Muscle of leg (tissue), 11 donors: Measurements from ENCODE around the gene KLHL33. TPM values are rescaled to one million over a fixed set of nuclear protein-coding genes. Genes with fewer than 3 reads are reported as not detected.
"Not testable (repeated sequence)": the region's sequence is repeated elsewhere in the genome, so short reads cannot be mapped to it uniquely, and the experiment has no call there.

Source experiments
- DNase-seq: peaks from one replicate; pipeline ENCODE4 v3.0.0; 2013
- H3K27ac ChIP-seq: one replicate; pipeline ENCODE4 v1.5.1; 2013; ENCODE audit warnings: mild to moderate bottlenecking, low read length, control low read depth
- H3K27me3 ChIP-seq: one replicate; pipeline ENCODE4 v1.6.1; 2013; ENCODE audit warnings: low read length; ENCODE audit not compliant: control insufficient read depth, insufficient read depth
- H3K36me3 ChIP-seq: one replicate; pipeline ENCODE4 v1.6.1; 2013; ENCODE audit warnings: low read length; ENCODE audit not compliant: control insufficient read depth, insufficient read depth
- H3K4me1 ChIP-seq: one replicate; pipeline ENCODE4 v1.6.1; 2013; ENCODE audit warnings: low read length; ENCODE audit not compliant: control insufficient read depth, insufficient read depth
- H3K4me3 ChIP-seq: one replicate; pipeline ENCODE4 v1.5.1; 2013; ENCODE audit warnings: low read length, control low read depth
- H3K9me3 ChIP-seq: replicated peaks from 2 replicates; pipeline ENCODE4 v1.6.1; 2013; ENCODE audit warnings: low read depth, low read length; ENCODE audit not compliant: control insufficient read depth
- WGBS: methylation state at CpG from one replicate; pipeline ENCODE4 v1.1.5; 2013; ENCODE audit warnings: missing lambda C conversion rate; ENCODE audit not compliant: insufficient coverage; 5-methylcytosine and 5-hydroxymethylcytosine counted together
- polyA plus RNA-seq, 8 donors: library from polyadenylated mRNA; unstranded; fragments of 120-200 nt; gene quantifications; one replicate each; pipeline versions ENCODE4 v1.2.1 to v1.2.3, GENCODE V29; 2013; ENCODE audit warnings: inconsistent platforms in 1 of 8, low replicate concordance in 1 of 8; ENCODE audit not compliant: insufficient read length in 8 of 8, insufficient read depth in 1 of 8
- total RNA-seq: library from RNA; stranded (reverse); fragments of 120-200 nt; gene quantifications from one replicate; pipeline ENCODE4 v1.2.4, GENCODE V29; 2013

Gene KLHL33
- total and polyA plus RNA-seq, 9 donors, result 0.37 to 2.5 (median 1.1) TPM

DNA sequence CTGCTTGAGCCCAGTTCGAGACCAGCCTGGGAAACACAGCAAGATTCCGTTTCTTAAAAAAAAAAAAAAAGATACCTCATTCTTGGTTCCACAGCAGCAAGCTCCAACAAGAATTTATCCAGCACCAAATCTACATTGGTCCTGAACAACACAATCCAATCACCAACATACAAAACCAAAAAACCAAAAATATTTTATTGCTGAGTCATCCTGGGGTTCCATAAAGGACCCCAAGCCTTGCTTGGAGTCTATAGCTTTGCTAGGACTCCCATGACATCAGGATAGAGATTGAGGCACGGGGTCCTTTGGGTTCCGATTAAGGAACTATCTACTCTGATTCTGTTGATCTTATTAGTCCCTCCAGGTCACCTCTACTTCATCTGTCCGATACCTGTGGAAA lies 10.9 kb upstream of the KLHL33 start:
- no peaks in the 10 kb centered on the region for H3K9me3 ChIP-seq
- H3K36me3 ChIP-seq, result peaks cover 58% of the 10 kb centered on the region
- H3K4me1 ChIP-seq, result no peaks in the 10 kb centered on the region
- 92% methylated on average over 5 of the region's 5 CpGs for WGBS
- H3K27me3 ChIP-seq, result no peaks in the 10 kb centered on the region
- no peak for DNase-seq
- no peak overlapping the region for H3K4me3 ChIP-seq
- no peak overlapping the region for H3K27ac ChIP-seq

- H3K27me3 ChIP-seq, H3K9me3 ChIP-seq, DNase-seq, H3K4me1 ChIP-seq, H3K4me3 ChIP-seq, H3K27ac ChIP-seq: not testable (repeated sequence)
- no CpG with 5 or more reads among the region's 4 CpGs for WGBS
- peaks cover 37% of the 10 kb centered on the region for H3K36me3 ChIP-seq
These were observed 7.7 kb upstream of the KLHL33 start for GRCh38 chr14:20443650-20444049.

DNA sequence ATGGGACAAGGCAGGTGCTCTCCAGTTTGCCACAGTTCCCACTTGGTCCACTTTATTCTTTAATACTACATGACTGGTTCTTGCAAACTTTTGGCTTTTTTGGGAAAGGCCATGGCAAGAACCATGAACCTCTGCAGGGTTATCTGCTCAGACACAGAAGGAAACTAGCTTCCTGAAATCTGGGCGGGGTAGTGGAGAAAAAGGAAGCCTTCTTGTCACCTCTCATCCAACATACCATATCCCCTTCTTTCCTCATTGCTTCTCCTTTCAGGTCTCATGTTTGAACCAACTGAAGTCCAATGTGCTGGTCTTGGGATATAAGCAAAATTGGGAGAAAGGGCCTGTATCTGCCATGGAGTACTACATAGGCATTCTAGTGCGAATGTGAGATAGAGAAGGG lies 5.5 kb upstream of the KLHL33 start:
- Histone ChIP-seq H3K27me3 (no peaks in the 10 kb centered on the region), H3K4me3 (no peak overlapping the region), H3K4me1 (peaks cover 3% of the 10 kb centered on the region), H3K9me3 (no peaks in the 10 kb centered on the region), H3K36me3 (peaks cover 16% of the 10 kb centered on the region), H3K27ac (no peak overlapping the region)
- DNase-seq, result no peak
- no CpG with 5 or more reads among the region's 2 CpGs for WGBS

- no CpG with 5 or more reads among the region's 5 CpGs for WGBS
These were observed 4.9 kb upstream of the KLHL33 start for GRCh38 chr14:20440882-20441281.

GRCh38 chr14:20440465-20440864 lies 4.5 kb upstream of the KLHL33 start:
- Histone ChIP-seq H3K27ac (no peak overlapping the region), H3K36me3 (peaks cover 7% of the 10 kb centered on the region), H3K27me3 (peaks cover 3% of the 10 kb centered on the region), H3K4me1 (peaks cover 13% of the 10 kb centered on the region), H3K4me3 (no peak overlapping the region), H3K9me3 (no peaks in the 10 kb centered on the region)
- no CpG with 5 or more reads among the region's 5 CpGs for WGBS
- DNase-seq, result no peak

More at GRCh38 chr14:20440882-20441281, 4.9 kb upstream of the KLHL33 start:
- DNase-seq, result no peak
- H3K4me1 ChIP-seq, result peaks cover 9% of the 10 kb centered on the region
- no peak overlapping the region for H3K27ac ChIP-seq
- no peaks in the 10 kb centered on the region for H3K9me3 ChIP-seq
- H3K27me3 ChIP-seq, result peaks cover 1% of the 10 kb centered on the region
- no peak overlapping the region for H3K4me3 ChIP-seq
- H3K36me3 ChIP-seq, result peaks cover 11% of the 10 kb centered on the region

DNA sequence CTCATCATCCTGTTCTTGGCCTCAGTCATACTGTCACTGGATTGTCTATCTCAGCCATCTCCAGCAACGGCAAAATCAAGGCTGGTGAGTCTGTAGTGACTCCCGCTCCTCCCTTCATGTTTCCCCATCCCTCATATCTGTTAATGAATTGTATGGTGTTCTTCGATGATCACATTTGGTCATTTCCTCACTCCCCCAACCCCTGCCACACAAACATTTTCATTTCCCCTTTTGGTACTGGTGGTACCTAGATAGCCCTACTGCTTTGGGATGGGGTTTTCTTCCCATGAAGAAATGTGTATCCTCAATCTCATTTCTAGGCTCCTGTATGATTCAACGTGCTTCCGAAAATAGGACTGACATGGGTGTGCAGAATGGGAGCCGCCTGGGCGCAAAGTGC lies 2.7 kb upstream of the KLHL33 start:
- 100% methylated on average over 2 of the region's 7 CpGs for WGBS
- H3K27ac ChIP-seq, result no peak overlapping the region
- no peak for DNase-seq

GRCh38 chr14:20436363-20436755 lies 393 bp upstream of the KLHL33 start:
- Histone ChIP-seq H3K36me3 (no peaks in the 10 kb centered on the region), H3K4me3 (no peak overlapping the region), H3K27ac (no peak overlapping the region), H3K9me3 (no peaks in the 10 kb centered on the region), H3K4me1 (peaks cover 26% of the 10 kb centered on the region), H3K27me3 (peaks cover 4% of the 10 kb centered on the region)
- no peak for DNase-seq
- 60% methylated on average over 2 of the region's 4 CpGs for WGBS

More for the DNA sequence above, 2.7 kb upstream of the KLHL33 start:
- Histone ChIP-seq H3K4me3 (no peak overlapping the region), H3K4me1 (peaks cover 26% of the 10 kb centered on the region), H3K36me3 (peaks cover 4% of the 10 kb centered on the region), H3K27me3 (peaks cover 4% of the 10 kb centered on the region), H3K9me3 (no peaks in the 10 kb centered on the region)

GRCh38 chr14:20434701-20435581 lies 1.0 kb downstream of the KLHL33 start:
- H3K27ac ChIP-seq, result peak overlapping the region; percentile 29
- peaks cover 33% of the 10 kb centered on the region for H3K4me1 ChIP-seq
- 10% methylated on average over 36 of the region's 44 CpGs for WGBS
- no peaks in the 10 kb centered on the region for H3K36me3 ChIP-seq
- DNase-seq, result peak; percentile 59
- peaks cover 4% of the 10 kb centered on the region for H3K27me3 ChIP-seq
- peak overlapping the region; percentile 43 for H3K4me3 ChIP-seq
- H3K9me3 ChIP-seq, result no peaks in the 10 kb centered on the region

DNA sequence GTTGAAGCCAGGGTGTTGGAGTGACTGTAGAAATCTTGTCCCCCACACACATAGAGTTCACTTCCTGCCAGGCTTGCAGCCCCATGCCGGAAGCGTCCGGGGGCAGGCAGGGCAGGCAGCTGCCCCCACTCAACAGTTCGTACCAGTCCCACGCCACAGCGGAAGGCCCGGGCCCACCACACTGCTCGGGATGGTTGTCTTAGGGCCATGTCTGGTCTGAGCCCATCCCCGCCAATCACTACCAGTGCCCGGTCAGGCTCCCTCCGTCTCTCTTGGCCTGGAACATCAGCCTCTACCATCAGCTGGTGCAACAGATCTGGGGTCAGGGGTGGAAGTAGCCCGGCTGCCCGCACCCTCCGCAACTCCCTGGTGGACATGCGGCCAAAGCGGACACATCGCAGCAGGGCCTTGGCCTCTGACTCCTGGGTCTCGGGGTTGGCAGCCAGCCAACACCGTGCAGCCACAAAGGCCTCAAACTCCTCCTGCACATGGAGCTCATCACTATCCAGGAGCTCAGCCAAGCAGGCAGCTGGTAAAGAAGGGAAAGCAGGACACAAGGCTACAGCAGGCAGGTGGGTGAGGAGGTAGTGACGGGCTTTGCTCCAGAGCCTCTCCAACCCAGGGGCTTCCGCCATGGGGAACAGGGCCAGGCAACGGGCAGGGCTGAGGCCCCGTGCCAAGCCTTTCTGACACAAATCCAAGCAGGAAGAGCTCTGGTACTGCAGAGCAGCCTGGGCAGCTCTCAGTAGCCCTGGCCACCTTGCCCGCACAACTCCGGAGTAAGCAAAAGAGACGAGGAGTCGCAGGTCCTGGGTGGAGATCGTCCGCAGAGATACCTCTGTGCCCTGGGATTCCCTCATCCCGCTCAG lies 5.9 kb downstream of the KLHL33 start:
- no peaks in the 10 kb centered on the region for H3K27me3 ChIP-seq
- no peak overlapping the region for H3K27ac ChIP-seq
- H3K9me3 ChIP-seq, result no peaks in the 10 kb centered on the region
- peaks cover 22% of the 10 kb centered on the region for H3K4me1 ChIP-seq
- WGBS, result 90% methylated on average over 24 of the region's 30 CpGs
- peak; percentile 16 for DNase-seq
- H3K36me3 ChIP-seq, result no peaks in the 10 kb centered on the region
- no peak overlapping the region for H3K4me3 ChIP-seq

DNA sequence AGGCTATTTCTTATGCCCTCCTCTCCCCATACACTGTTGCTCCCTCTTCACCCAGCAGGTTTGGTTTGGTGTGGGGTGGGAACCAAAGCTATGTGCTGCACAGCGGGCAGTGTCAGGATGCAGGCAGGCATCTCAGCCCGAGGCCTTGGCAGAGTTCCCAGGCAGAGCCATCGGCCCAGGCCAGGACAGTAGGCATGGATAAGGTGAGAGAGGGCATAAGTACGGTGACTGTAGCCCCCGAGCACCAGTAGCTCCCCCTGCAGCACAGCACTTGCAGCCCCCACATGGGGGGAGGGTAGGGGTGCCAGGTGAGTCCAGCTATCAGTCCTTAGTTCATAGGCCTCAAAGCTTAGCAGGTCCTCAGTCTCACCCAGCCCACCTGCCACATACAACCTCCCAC lies 7.2 kb downstream of the KLHL33 start:
- no peak for DNase-seq
- Histone ChIP-seq H3K9me3 (no peaks in the 10 kb centered on the region), H3K4me1 (peaks cover 14% of the 10 kb centered on the region), H3K4me3 (no peak overlapping the region), H3K27me3 (no peaks in the 10 kb centered on the region), H3K36me3 (no peaks in the 10 kb centered on the region), H3K27ac (no peak overlapping the region)
- WGBS, result 37% methylated on average over 3 of the region's 5 CpGs
